ENCODE results near the gene SEMA6D.

SEMA6D gene, protein sequence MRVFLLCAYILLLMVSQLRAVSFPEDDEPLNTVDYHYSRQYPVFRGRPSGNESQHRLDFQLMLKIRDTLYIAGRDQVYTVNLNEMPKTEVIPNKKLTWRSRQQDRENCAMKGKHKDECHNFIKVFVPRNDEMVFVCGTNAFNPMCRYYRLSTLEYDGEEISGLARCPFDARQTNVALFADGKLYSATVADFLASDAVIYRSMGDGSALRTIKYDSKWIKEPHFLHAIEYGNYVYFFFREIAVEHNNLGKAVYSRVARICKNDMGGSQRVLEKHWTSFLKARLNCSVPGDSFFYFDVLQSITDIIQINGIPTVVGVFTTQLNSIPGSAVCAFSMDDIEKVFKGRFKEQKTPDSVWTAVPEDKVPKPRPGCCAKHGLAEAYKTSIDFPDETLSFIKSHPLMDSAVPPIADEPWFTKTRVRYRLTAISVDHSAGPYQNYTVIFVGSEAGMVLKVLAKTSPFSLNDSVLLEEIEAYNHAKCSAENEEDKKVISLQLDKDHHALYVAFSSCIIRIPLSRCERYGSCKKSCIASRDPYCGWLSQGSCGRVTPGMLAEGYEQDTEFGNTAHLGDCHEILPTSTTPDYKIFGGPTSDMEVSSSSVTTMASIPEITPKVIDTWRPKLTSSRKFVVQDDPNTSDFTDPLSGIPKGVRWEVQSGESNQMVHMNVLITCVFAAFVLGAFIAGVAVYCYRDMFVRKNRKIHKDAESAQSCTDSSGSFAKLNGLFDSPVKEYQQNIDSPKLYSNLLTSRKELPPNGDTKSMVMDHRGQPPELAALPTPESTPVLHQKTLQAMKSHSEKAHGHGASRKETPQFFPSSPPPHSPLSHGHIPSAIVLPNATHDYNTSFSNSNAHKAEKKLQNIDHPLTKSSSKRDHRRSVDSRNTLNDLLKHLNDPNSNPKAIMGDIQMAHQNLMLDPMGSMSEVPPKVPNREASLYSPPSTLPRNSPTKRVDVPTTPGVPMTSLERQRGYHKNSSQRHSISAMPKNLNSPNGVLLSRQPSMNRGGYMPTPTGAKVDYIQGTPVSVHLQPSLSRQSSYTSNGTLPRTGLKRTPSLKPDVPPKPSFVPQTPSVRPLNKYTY

DNA sequence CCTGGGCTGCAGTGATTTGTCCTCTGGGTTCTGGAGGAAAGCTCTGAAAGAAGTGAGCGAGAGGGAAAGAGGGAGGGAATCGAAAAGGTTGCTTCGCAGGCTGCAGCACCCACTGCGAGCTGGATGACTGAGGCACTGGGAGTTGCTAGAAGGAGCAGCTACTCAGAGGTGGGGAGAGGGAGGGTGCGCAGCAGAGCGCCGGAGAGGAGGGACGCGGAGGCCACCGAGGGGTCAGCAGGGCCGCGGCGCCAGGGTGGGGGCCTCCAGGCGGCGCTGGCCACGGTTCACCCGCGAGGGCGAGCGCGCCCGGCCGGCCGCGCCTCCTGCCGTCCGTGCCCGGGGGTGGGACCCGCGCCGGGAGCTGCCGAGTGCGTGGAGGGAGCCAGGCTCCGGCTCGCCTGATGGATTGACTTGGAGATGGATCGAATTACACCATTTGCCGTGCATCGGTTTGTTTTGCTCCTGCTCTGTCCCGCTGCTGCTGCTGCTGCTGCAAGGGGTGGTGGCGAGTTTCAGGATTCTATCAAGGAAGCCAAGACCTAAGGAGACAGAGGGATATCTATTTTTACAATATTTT is at the start of gene SEMA6D:
Gene SEMA6D, plus strand, starts transcription at position 470 of the 577 bp plus-strand sequence. CDS start 42,294 bp downstream, outside the sequence.
- DNase-seq: no peak

DNA sequence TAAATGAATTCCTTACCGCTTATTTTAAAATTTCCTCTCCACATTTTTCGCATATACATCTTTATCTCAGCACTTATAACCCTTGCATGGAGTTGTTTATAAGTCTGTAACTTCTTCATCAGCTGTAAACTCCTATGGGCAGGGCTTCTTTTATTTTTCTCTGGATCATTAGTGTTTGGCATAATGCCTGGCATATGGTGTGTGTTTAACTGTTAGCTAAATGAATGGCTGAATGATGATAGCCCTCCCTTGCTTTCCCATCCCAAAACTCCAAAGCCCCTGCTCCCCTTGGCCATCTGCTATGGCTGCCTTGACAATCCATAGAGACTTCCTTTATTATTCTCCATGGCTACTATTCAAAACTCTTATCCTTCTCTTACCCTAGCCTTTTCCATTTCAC is 48.1 kb upstream of the SEMA6D start:
- no peak for DNase-seq

DNA sequence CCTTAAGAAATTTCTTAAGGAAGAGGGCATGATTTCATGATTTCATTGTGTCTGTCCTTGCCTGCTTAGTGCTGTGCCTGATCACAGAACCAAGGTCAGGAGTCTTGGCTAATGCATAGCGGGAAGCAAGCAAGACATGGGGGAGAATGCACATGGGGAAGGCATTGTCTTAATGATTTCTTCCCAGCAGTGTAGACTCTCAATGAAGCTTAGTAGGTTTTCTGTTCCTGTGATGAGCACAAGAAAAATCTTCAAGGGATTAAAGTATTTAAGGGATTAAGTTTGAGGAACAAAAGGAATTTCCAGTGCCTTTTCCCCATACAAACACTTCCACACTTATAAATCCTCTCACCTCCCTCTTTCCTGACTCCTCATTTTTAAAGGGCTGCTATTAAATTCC is 46.9 kb upstream of the SEMA6D start:
- DNase-seq: no peak

DNA sequence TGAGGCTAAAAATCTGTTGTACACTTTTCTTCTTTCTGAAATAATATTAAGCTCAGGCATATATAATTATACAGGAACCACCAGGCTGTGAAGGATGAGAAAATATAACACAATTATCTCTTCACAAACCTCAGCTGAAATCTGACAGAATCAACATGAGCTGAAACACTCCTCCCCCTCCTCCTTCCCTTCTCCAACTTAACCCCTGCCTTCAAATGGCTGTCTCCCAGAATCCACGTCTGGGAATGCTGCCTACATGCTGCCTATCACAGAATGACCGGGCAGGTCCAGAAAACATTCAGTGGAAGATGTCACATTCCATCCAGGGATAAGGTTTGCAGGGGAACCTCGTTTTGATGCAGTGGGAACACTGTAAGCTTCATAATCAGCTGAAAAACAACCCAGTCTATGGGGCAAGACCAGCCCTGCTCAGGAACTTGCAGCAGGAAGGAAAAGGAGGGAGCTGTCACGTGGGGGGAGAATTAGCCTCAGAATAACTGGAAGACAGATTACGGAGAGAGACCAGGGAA is 44.0 kb upstream of the SEMA6D start:
- no peak for DNase-seq

DNA sequence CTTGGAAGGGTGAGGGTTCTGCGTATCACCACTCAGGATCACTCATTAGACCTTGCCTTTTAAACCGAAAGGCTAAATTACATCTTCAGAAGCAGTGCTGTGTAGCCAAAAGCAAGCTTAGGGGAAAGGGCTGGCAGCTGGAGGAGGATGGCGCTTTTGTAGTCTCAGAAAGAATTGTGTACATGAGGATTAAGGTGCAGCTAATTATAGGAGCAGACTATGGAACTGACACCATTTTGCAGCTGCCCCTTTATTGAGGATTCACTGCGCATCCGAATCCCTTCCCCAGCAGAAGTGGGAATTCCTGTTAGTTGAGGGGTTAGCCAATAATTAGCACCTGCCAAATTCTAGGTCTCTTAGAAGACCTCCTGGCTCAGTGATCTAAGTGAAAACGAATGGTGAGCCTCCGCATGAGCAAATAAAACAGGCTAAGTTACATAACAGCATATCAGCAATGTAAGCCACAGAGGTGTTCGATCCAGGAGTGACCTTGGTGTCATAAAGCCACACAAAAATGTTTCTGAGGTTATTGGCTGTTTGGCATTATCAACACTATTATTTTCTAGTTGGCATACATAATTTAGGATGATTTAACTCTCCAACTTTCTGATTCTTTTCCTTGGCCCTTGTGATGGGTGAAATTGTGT is 42.6 kb upstream of the SEMA6D start:
- no peak for DNase-seq

DNA sequence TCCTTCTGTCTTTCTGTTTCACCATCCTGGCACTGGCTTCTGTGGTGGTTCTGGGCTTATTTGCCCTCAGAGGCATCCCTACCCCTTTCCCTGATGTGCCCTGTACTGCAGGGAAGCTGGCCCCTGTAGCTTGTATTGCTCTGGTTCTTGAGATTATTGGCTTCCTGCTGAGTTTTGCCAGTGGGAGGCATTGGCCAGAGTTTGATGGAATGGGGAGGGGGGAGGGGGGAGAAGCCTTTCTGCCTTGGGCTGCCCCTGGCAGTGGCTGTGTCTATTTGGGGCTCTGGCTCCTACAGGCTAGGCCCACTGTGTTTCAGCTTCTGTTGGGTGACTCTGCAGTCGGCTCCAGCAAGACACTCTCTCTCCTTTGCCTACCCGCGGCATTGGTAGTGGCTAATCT is 41.6 kb upstream of the SEMA6D start:
- no peak for DNase-seq

DNA sequence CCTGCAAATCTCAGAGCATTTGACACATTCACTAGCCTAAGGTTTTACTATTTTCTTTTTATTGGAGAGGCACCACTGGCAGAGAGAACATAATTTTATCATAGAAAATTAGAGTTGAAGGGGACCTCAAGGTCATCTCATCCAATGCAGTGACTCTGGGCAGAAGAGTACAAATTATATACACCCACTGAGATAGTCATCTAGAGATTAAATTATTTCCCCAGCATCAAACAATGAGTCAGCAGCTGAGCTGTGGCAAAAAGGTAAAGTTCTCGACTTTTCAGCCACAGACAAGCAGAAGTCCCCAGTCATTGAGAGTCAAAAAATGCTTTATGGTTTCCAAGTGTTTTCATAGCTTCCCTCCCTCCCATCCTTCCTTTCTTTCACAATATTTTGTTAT is 39.3 kb upstream of the SEMA6D start:
- DNase-seq: no peak

DNA sequence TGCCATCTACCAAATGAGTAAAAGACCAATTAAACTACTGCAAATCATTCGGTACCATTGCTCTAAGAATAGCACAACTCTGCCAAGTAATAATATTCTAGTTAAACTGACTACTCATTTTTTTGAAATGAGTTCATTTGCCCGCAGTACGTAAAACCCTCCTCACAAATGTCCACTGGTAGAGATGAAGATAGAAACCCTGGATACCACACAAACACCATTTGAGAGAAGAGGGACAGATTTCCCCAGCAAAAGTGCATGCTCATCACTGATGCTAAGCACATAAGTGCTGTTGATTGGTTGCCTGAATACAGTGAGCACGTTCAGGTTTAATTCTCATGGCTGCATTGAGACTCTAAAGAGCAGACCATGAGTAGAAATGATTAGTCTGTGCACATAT is 34.6 kb upstream of the SEMA6D start:
- DNase-seq: no peak

DNA sequence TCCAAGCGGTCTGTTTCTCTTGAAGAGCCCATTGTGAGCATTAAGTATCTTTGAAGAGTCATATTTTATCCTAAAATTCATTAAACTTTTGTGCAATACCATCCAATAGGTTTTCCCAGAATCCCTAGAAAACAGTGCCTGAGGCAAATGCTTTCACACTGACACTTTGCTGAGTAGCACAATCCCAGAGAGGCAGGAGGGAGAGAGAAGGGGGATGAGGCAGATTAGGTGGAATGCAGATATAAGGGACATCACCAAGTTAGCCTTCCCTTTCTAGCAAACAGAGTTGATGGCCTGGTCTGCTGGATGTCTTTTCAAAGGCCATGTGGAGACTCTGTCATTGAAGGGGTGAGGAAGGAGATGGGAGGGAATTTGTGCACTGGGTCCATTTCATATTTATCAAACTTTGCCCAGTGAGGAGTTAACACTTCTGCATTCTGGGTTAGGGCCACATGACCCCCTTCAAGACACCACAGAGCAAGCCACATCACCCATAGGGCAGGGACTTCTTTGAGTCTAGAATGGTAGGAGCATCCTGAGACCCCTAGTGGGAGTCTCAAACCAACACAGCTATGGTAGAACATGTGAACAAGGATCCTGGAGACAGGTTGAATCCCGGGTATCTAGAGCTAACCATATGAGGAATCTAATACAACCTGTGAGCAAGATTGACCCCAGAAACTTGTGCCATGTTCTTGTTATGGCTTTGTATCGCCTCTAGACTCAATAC is 32.0 kb upstream of the SEMA6D start:
- no peak for DNase-seq

DNA sequence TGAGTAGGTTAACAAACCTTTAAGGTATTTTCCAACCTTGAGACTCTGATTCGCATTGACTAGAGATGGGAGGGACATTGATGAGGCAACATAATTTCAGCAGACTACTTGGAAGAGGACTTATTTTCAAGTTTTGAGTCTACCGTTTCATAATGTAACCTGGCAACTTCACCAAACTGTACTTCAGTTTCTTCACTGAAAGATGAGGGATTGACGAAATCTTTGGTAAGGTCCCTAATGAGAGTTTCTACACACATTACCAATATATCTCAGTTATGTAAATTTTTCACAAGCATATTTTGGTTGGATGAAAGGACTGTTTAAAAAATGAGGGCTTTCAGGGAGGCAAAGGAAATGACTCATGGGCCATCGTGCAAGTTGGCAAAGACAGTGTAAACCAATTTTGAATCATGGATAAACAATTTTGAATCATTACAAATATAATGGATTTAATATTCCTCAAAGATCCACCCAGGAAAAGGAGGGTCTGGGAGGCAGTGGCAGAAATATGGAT is 28.7 kb upstream of the SEMA6D start:
- no peak for DNase-seq

DNA sequence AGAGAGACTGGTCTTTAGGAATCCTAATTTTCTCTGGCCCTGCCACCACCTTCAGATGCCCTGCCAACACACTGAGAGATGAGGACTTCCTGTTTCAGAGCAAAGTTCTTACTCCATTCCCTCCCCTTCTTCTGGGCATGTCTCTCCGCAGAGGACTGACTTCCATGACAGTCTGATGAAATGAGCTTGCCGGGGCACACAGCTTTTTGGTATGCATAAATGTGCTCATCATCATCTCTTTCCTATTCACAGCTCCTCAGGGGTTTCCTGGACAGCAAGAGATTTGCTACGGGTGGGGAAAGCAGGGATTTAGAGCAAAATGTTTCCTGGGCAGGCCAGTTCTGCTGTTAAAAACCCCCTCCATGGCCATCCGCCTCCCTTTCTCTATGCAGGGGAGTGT is 27.6 kb upstream of the SEMA6D start:
- no peak for DNase-seq

DNA sequence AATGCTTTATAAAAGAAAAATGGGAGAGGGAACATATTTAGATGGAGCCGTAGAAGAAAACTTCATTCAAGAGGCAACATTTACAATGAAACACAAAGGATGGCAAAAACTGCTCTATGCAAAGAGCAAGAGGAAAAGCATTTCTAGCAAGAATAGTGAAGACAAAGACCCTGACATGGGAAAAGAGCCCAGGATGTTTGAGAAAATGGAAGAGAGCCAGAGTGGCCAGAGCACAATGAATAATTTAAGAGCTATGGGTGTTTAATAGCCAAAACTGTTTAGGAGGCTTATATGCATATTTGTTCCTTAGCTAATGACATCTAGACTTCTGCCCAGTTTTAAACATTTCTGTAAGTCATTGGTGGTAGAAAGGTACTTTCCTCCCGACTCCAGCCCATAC is 25.4 kb upstream of the SEMA6D start:
- no peak for DNase-seq

DNA sequence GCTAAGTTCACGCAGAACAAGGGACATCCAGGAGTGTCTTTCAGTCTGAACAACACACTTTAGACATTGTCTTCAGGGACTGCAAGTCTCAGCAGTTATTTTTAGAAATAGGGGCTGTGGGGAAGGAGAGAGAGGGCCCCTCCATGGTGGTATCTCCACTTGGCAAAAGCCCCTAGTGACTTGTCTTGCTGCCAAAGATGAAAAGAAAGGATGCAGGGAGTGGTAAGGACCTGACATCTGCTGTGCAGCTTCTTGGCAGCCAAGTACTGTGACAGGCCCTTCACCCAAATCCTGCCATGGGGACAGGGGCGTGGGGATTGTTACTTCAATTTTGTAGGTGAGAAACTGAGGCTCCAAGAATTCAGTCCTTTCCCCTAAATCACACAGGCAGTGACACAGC is 21.0 kb upstream of the SEMA6D start:
- DNase-seq: no peak

DNA sequence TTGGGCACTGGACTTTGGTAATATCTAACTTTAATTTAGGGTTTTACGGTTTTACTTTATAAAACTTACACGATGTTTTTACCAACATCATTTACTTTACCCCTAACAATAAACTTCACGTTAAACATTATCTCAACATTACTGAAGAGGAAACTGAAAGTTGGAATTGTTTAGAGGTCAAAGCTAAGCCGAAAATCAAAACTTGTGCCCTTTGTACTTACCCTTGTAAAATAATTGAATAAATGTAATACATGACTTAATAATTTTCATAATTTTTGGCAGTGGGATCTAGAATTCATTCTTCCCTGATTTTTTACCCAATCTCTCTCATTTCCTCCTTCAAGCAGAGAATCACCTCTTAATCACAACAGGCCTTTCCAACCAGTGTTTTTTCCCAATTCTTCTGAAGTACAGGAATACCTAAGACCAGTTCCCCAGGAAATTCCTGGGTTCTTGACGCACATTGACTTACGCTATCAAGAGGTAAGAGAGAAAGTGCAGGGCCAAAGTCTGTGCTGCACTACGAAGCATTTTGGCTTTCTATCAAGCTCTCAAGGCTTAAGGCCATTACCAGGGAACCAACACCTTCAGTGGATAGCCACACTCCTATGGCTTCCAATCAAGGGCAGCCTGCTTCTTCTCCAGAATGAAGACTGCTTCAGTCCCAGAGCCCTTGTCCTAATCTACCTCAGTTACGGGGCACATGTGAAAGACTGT is 11.9 kb upstream of the SEMA6D start:
- no peak for DNase-seq

DNA sequence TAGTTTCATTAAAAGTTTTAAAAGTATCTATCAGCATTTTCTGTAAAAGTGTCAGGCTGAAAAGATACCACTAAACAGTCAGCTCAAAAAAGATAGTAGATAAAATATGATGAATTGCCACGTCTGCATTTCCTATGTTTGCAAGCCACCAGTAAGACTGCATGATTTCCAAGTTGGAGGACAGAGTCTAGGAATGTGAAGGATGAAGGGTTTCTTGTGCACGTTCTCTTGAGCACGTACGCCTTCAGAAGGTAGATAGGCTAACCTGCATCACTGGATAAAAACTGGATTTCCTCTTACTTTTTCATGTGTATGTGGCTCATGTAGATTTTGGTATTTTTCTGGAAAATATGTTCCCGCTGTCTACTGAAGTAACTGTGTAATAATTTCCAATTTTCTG is 9.9 kb upstream of the SEMA6D start:
- no peak for DNase-seq

DNA sequence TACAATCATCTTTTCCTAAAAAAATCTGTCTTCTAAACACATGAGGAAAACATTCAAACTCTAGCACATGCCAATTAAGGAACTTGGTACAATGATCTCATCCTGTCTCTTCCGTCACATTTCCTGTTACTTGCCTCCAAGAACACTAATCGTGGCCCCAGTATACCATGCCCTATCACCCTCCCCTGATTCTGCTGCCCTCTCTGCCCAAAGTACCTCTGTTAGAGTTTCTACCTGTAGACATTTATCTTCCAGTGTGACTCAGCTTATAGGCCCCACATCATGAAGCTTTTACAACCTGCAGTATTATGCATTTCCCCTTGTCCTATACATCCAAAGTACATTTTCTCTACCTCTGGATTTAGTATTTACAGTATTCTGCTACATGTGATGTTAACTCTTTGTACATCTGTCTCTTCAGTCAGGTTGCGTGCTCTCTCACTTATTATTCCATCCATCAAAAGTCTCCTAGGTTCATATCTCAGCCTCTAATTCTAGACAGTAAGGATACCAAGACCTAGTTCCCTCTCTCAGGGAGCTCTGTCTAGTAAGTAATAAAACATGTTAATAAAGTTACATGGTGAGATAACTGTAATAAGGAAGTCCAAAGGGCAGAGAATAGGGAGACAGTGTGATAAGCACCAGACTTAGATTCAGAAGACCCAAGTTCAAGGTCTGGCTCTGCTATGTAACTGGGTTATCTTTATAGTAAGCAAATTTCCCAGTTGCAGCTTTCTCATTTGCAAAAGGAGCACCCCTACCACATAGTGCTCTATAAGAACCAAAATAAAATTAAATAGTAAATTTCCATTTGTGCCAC is 8.9 kb upstream of the SEMA6D start:
- DNase-seq: no peak

DNA sequence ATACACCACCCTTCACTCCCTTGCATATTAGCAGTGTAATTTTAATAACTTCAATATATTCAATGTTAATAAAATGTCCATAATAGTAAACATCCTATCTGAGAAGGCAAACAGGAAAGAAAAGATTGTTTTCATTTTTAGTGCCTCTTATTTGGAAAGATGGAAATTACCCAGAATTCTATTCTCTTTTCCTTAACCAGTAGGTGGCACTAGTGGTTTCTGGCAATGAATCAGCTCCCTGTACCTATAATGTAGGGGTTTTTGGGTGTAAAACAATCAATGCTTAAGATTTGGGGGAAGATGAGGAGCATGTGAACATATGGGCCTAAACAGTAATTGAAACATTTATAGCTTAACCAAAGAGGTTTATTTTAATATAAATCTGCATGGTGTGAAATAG is 5.7 kb upstream of the SEMA6D start:
- no peak for DNase-seq

DNA sequence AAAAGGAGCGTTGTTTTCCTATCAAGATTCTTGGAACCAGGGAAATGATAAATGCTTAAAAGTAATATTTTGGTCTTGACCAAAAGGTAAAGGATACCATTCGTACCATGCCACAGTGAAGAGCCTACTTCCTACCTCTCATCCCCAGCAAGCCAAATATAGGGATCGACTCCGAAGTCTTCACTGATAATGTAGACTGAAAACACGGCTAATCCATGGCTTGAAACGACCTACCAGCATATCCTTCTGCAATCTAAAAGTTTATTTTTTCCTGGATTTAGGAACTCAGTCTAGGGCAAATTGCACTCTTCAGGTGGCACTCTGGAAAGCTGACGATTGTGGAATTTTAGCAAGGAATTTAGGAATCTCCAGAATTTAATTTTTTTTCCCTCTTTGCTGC is 1.9 kb upstream of the SEMA6D start:
- DNase-seq: no peak

DNA sequence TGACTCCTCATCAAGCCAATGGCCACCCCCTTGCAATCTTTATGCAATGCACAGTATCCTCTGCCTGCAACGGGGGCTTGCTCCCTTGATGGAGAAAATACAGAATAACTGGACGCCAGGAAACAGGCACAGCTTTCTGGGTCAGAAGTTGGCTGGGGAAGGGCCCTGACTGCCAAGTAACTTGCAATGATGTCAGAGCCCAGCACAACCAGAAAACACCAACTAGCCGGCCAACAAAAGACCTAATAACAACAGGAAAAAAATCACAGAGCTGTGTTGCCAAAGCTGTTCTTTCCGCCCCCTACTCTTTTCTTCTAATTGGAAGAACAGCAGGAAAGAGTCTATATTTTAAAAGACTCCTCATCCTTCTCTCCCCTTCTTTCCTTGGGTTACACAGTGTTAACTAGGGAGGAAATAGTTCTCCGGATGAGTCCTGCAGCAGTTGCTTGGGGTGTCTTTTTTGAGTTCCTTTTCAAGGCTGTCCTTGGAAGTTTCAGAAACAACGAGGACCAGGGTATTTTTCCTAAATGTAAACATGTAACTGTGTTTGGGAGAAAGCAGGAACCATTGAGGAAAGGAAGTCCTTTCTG is 1.4 kb upstream of the SEMA6D start:
- no peak for DNase-seq

DNA sequence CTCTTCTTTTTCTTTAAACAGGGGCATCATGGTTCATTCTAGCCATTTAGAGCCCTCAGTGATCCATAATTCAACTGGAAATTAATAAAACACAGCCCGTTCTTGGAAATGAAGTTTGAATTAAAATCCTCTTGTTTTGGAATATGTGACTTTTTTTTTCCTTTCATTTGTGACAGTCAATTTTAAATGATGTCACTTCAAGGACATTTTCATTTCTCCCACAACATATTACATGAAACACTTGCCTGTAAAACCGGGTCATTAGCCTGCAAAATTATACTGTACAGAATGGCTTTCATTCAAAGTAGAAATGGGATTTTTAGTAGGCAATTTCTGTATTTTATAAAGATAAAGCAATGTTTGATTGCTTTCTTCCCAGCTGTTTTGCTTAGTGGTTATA is 789 bp upstream of the SEMA6D start:
- DNase-seq: no peak

Measured in KG1 (cell line).